NB4 (cell line): ENCODE data around the gene EPHB1.

Experiments
- MYC ChIP-seq: IDR thresholded peaks from 2 replicates; pipeline ENCODE4 v1.6.1; 2011; ENCODE audit warnings: low read depth, low read length
- POLR2A ChIP-seq: IDR thresholded peaks from 2 replicates; pipeline ENCODE4 v1.6.1; 2011; ENCODE audit warnings: mild to moderate bottlenecking; ENCODE audit not compliant: insufficient read length; ENCODE audit errors: extremely low read depth
- TF ChIP-seq, protein P1 (sequence below): IDR thresholded peaks from one replicate; pipeline ENCODE4 v1.5.1; 2012; ENCODE audit warnings: low read depth, low read length
- TF ChIP-seq, protein P2 (sequence below): IDR thresholded peaks from 2 replicates; pipeline ENCODE4 v1.6.1; 2011; ENCODE audit warnings: low read depth, low read length

DNA sequence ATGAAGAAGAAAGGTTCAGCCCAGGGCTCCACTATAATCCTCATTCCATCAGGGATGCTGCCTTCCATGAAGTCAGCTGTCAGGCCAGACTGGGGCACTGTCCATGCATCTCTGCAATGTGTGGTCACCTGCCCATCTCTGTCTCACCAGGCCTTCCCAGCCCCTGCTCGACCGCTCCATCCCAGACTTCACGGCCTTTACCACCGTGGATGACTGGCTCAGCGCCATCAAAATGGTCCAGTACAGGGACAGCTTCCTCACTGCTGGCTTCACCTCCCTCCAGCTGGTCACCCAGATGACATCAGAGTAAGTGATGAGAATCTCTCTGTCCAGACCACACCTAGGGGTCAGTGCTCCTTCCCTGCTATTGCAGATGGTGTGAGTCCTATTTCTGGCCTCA is 454.1 kb downstream of the EPHB1 start:
- TF ChIP-seq, protein P1, sequence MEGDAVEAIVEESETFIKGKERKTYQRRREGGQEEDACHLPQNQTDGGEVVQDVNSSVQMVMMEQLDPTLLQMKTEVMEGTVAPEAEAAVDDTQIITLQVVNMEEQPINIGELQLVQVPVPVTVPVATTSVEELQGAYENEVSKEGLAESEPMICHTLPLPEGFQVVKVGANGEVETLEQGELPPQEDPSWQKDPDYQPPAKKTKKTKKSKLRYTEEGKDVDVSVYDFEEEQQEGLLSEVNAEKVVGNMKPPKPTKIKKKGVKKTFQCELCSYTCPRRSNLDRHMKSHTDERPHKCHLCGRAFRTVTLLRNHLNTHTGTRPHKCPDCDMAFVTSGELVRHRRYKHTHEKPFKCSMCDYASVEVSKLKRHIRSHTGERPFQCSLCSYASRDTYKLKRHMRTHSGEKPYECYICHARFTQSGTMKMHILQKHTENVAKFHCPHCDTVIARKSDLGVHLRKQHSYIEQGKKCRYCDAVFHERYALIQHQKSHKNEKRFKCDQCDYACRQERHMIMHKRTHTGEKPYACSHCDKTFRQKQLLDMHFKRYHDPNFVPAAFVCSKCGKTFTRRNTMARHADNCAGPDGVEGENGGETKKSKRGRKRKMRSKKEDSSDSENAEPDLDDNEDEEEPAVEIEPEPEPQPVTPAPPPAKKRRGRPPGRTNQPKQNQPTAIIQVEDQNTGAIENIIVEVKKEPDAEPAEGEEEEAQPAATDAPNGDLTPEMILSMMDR = no peak
- no peak for TF ChIP-seq POLR2A
- no peak for TF ChIP-seq MYC
- TF ChIP-seq, protein P2, sequence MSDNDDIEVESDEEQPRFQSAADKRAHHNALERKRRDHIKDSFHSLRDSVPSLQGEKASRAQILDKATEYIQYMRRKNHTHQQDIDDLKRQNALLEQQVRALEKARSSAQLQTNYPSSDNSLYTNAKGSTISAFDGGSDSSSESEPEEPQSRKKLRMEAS = no peak
